PFSK-1 (cell line): ENCODE data around the gene PPP2R2C.

ENCODE experiments used
- FOXP2 ChIP-seq: optimal IDR thresholded peaks from 2 replicates; pipeline ENCODE3; 2011; ENCODE audit warnings: borderline replicate concordance, control low read depth, inconsistent platforms; ENCODE audit not compliant: insufficient read depth; ENCODE audit errors: extremely low read length, extremely low read depth
- POLR2AphosphoS5 ChIP-seq: IDR thresholded peaks from 2 replicates; pipeline ENCODE4 v1.6.1; 2012; ENCODE audit warnings: low read depth, mild to moderate bottlenecking, control low read depth, low read length, moderate library complexity
- REST ChIP-seq, 2 experiments: IDR thresholded peaks; 2 replicates each; pipeline versions ENCODE4 v1.6.1 to v1.8.0; 2011 to 2012; ENCODE audit warnings: low read depth in 2 of 2, low read length in 2 of 2, control low read depth in 1 of 2, inconsistent platforms in 1 of 2, mild to moderate bottlenecking in 1 of 2, moderate library complexity in 1 of 2; ENCODE audit not compliant: insufficient read depth in 1 of 2
- SIN3A ChIP-seq: IDR thresholded peaks from 2 replicates; pipeline ENCODE4 v1.6.1; 2012; ENCODE audit warnings: mild to moderate bottlenecking, low read length, moderate library complexity, borderline replicate concordance; ENCODE audit not compliant: insufficient read depth
- TAF1 ChIP-seq: IDR thresholded peaks from 2 replicates; pipeline ENCODE4 v1.6.1; 2012; ENCODE audit warnings: low read length, control low read depth, borderline replicate concordance; ENCODE audit not compliant: insufficient read depth

PPP2R2C gene

GRCh38 chr4:6347511-6348045 is 124.8 kb downstream of the PPP2R2C start:
- TF ChIP-seq TAF1 (no peak), POLR2AphosphoS5 (no peak), SIN3A (no peak), REST (IDR thresholded peaks at IDR 0.05; ENCODE audit: insufficient read depth in 1 of 2, low read depth in 2 of 2, low read length in 2 of 2) (no peak), FOXP2 (no peak)

GRCh38 chr4:6346373-6347110 is 125.9 kb downstream of the PPP2R2C start:
- TF ChIP-seq REST (IDR thresholded peaks at IDR 0.05; ENCODE audit: insufficient read depth in 1 of 2, low read depth in 2 of 2, low read length in 2 of 2) (no peak), POLR2AphosphoS5 (no peak), SIN3A (no peak)

GRCh38 chr4:6345866-6346265 is 126.5 kb downstream of the PPP2R2C start:
- TF ChIP-seq REST (IDR thresholded peaks at IDR 0.05; ENCODE audit: insufficient read depth in 1 of 2, low read depth in 2 of 2, low read length in 2 of 2) (no peak), SIN3A (no peak), TAF1 (no peak), POLR2AphosphoS5 (no peak), FOXP2 (no peak)

GRCh38 chr4:6345096-6345830 is 127.2 kb downstream of the PPP2R2C start:
- no peak for TF ChIP-seq FOXP2
- no peak for TF ChIP-seq REST (IDR thresholded peaks at IDR 0.05; ENCODE audit: insufficient read depth in 1 of 2, low read depth in 2 of 2, low read length in 2 of 2)
- TF ChIP-seq POLR2AphosphoS5, result no peak
- no peak for TF ChIP-seq TAF1
- TF ChIP-seq SIN3A, result no peak
